Limb (tissue), 2 donors: Measurements from ENCODE around the gene PTPRN2.
"Not testable (repeated sequence)": the region's sequence is repeated elsewhere in the genome, so short reads cannot be mapped to it uniquely, and the experiment has no call there.

ENCODE experiments used
- DNase-seq, 2 donors: peaks; one replicate each; pipeline ENCODE4 v3.0.0-alpha.2; 2016; ENCODE audit errors: extremely low spot score in 2 of 2

The PTPRN2 gene

GRCh38 chr7:157707983-157708918, 879.4 kb downstream of the PTPRN2 start:
- peak in 1 of 2 donors; percentile 20 for DNase-seq

- no peak for DNase-seq
Measured at GRCh38 chr7:157704365-157704764, 883.3 kb downstream of the PTPRN2 start.

GRCh38 chr7:157703534-157704195, 884.0 kb downstream of the PTPRN2 start:
- peak in 1 of 2 donors; percentile 20 for DNase-seq

- peak in 1 of 2 donors; percentile 17 for DNase-seq
Measured at GRCh38 chr7:157703131-157703530, 884.5 kb downstream of the PTPRN2 start.

- DNase-seq, result peak in 1 of 2 donors; percentile 27
Measured at GRCh38 chr7:157702311-157703023, 885.2 kb downstream of the PTPRN2 start.

- not testable (repeated sequence) for DNase-seq
Measured at GRCh38 chr7:157701395-157702180, 886.0 kb downstream of the PTPRN2 start.

GRCh38 chr7:157700231-157701005, 887.2 kb downstream of the PTPRN2 start:
- DNase-seq, result peak in 1 of 2 donors; percentile 14

GRCh38 chr7:157699357-157700013, 888.1 kb downstream of the PTPRN2 start:
- DNase-seq, result peak in 1 of 2 donors; percentile 12

GRCh38 chr7:157697287-157697686, 890.3 kb downstream of the PTPRN2 start:
- not testable (repeated sequence) for DNase-seq

GRCh38 chr7:157695609-157696008, 892.0 kb downstream of the PTPRN2 start:
- not testable (repeated sequence) for DNase-seq

- no peak for DNase-seq
Measured at GRCh38 chr7:157694376-157694665, 893.3 kb downstream of the PTPRN2 start.

- peak in 1 of 2 donors; percentile 51 for DNase-seq
Measured at GRCh38 chr7:157693521-157694375, 893.9 kb downstream of the PTPRN2 start.

- DNase-seq, result peak in 1 of 2 donors; percentile 62
Measured at GRCh38 chr7:157693071-157693520, 894.5 kb downstream of the PTPRN2 start.

GRCh38 chr7:157692460-157693011, 895.1 kb downstream of the PTPRN2 start:
- no peak for DNase-seq

- peak in 1 of 2 donors; percentile 52 for DNase-seq
Measured at GRCh38 chr7:157691586-157692459, 895.8 kb downstream of the PTPRN2 start.

GRCh38 chr7:157690833-157691585, 896.6 kb downstream of the PTPRN2 start:
- DNase-seq, result peak; percentile 30 to 77
